Tibial artery (tissue), 4 donors: Measurements from ENCODE around the gene RNU6-8.
A peak's percentile ranks its signal among the peaks of the same experiment; 100 is the strongest.

Experiments used
- DNase-seq, 2 donors: peaks; one replicate each; pipeline ENCODE4 v3.0.0-alpha.2; 2019
- H3K27ac ChIP-seq, 2 donors: fragments of 200-600 bp; sonication (generic) in 1 of 2; 1 replicate in 1 of 2; 2 replicates in 1 of 2; pipeline ENCODE4 v1.5.1; 2018 to 2019; ENCODE audit warnings: mild to moderate bottlenecking in 1 of 2
- H3K27me3 ChIP-seq, 2 donors: fragments of 200-600 bp; sonication (generic) in 1 of 2; one replicate each; pipeline versions ENCODE4 v1.5.1 to v1.6.0; 2016 to 2019
- H3K36me3 ChIP-seq, 3 donors: fragments of 200-600 bp; sonication (generic) in 2 of 3; one replicate each; pipeline ENCODE4 v1.5.1; 2016 to 2019; ENCODE audit warnings: mild to moderate bottlenecking in 2 of 3
- H3K4me1 ChIP-seq, 4 donors: fragments of 200-600 bp; sonication (generic) in 2 of 4; 1 replicate in 3 of 4; 2 replicates in 1 of 4; pipeline ENCODE4 v1.5.1; 2016 to 2019
- H3K4me3 ChIP-seq, 2 donors: fragments of 200-600 bp; sonication (generic) in 1 of 2; 1 replicate in 1 of 2; 2 replicates in 1 of 2; pipeline ENCODE4 v1.5.1; 2018 to 2019; ENCODE audit warnings: mild to moderate bottlenecking in 2 of 2
- H3K9me3 ChIP-seq, 3 donors: fragments of 200-600 bp; sonication (generic) in 1 of 3; one replicate each; pipeline ENCODE4 v1.5.1; 2016 to 2019
- CTCF ChIP-seq, 2 experiments: fragments of 200-600 bp in 1 of 2; fragments of 450-650 bp in 1 of 2; IDR thresholded peaks; one replicate each; pipeline ENCODE4 v1.5.1; 2017 to 2019; ENCODE audit warnings: antibody characterized with exemption in 2 of 2, mild to moderate bottlenecking in 1 of 2, moderate library complexity in 1 of 2
- intact Hi-C: fragments of 100-400 bp; cut with DNase I; formaldehyde crosslinking; loops from one replicate; pipeline ENCODE4 v1.15.0; 2023; ENCODE audit warnings: low total_unique reads

Gene RNU6-8

GRCh38 chr14:32200368-32201192 is 2.5 kb downstream of the RNU6-8 start:
- H3K36me3 ChIP-seq, result no peaks in the 10 kb centered on the region
- H3K4me1 ChIP-seq, result peaks cover 0 to 18% (median 3%) of the 10 kb centered on the region in 4 donors
- H3K9me3 ChIP-seq, result no peaks in the 10 kb centered on the region
- no peaks in the 10 kb centered on the region for H3K27me3 ChIP-seq
- peak overlapping the region; percentile 73 to 83 for H3K4me3 ChIP-seq
- no peak for TF ChIP-seq CTCF (IDR thresholded peaks at IDR 0.05)
- DNase-seq, result no peak
- intact Hi-C loops, result loop anchor here (5.0 kb wide), 1 partner anchor 52 kb away; no protein-coding TSS in a partner anchor
- H3K27ac ChIP-seq, result peak overlapping the region; percentile 86 to 89

GRCh38 chr14:32197919-32198318 is 5.2 kb downstream of the RNU6-8 start:
- no peak overlapping the region for H3K4me3 ChIP-seq
- no peaks in the 10 kb centered on the region for H3K36me3 ChIP-seq
- DNase-seq, result no peak
- H3K4me1 ChIP-seq, result peaks cover 0 to 15% (median 0%) of the 10 kb centered on the region in 4 donors
- no peaks in the 10 kb centered on the region for H3K9me3 ChIP-seq
- intact Hi-C loops, result no loop called here
- no peak for TF ChIP-seq CTCF (IDR thresholded peaks at IDR 0.05)
- H3K27ac ChIP-seq, result no peak overlapping the region
- H3K27me3 ChIP-seq, result no peaks in the 10 kb centered on the region

GRCh38 chr14:32195636-32196035 is 7.4 kb downstream of the RNU6-8 start:
- intact Hi-C loops, result no loop called here
- Histone ChIP-seq H3K4me1 (peaks cover 0 to under 1% (median 0%) of the 10 kb centered on the region in 4 donors), H3K27me3 (no peaks in the 10 kb centered on the region), H3K4me3 (no peak overlapping the region), H3K36me3 (no peaks in the 10 kb centered on the region), H3K27ac (no peak overlapping the region), H3K9me3 (no peaks in the 10 kb centered on the region)
- no peak for DNase-seq
- TF ChIP-seq CTCF (IDR thresholded peaks at IDR 0.05), result no peak

- Histone ChIP-seq H3K27ac (no peak overlapping the region), H3K4me3 (no peak overlapping the region), H3K9me3 (no peaks in the 10 kb centered on the region), H3K36me3 (no peaks in the 10 kb centered on the region), H3K27me3 (no peaks in the 10 kb centered on the region), H3K4me1 (no peaks in the 10 kb centered on the region)
- DNase-seq, result no peak
- no peak for TF ChIP-seq CTCF (IDR thresholded peaks at IDR 0.05)
- intact Hi-C loops, result no loop called here
These were observed 9.5 kb downstream of the RNU6-8 start for GRCh38 chr14:32193532-32193931.

GRCh38 chr14:32192712-32193373 is 10.2 kb downstream of the RNU6-8 start:
- Histone ChIP-seq H3K27me3 (no peaks in the 10 kb centered on the region), H3K4me3 (no peak overlapping the region), H3K4me1 (no peaks in the 10 kb centered on the region), H3K9me3 (no peaks in the 10 kb centered on the region), H3K36me3 (no peaks in the 10 kb centered on the region), H3K27ac (no peak overlapping the region)
- TF ChIP-seq CTCF (IDR thresholded peaks at IDR 0.05), result no peak
- intact Hi-C loops, result no loop called here
- DNase-seq, result no peak
